Breast epithelium (tissue), 3 donors: ENCODE data around the gene BCO1.

Source experiments
- CTCF ChIP-seq, 3 donors: fragments of 450-650 bp; IDR thresholded peaks; one replicate each; pipeline ENCODE4 v1.5.1; 2016 to 2017; ENCODE audit warnings: antibody characterized with exemption in 3 of 3, mild to moderate bottlenecking in 3 of 3, moderate library complexity in 3 of 3
- POLR2AphosphoS5 ChIP-seq, 3 donors: sonication (generic); formaldehyde crosslinking; IDR thresholded peaks; one replicate each; pipeline ENCODE4 v1.6.1; 2017; ENCODE audit warnings: antibody characterized with exemption in 3 of 3

- TF ChIP-seq CTCF (IDR thresholded peaks at IDR 0.05), result no peak
- no peak for TF ChIP-seq POLR2AphosphoS5 (IDR thresholded peaks at IDR 0.05)
Observed at GRCh38 chr16:81275795-81276194, 37.3 kb downstream of the BCO1 start.
